Measurements from ENCODE around the gene SMOC2.
"Not testable (repeated sequence)": the region's sequence is repeated elsewhere in the genome, so short reads cannot be mapped to it uniquely, and the experiment has no call there.

The SMOC2 gene

GRCh38 chr6:168666699-168667427 lies 225.9 kb downstream of the SMOC2 start:
- DNase-seq = peak; percentile 9

GRCh38 chr6:168667428-168667805 lies 226.4 kb downstream of the SMOC2 start:
- DNase-seq = no peak

GRCh38 chr6:168670401-168670985 lies 229.5 kb downstream of the SMOC2 start:
- no peak for DNase-seq

GRCh38 chr6:168671028-168671862 lies 230.3 kb downstream of the SMOC2 start:
- peak; percentile 20 for DNase-seq

GRCh38 chr6:168671863-168672546 lies 231.0 kb downstream of the SMOC2 start:
- DNase-seq = no peak

GRCh38 chr6:168674595-168674994 lies 233.6 kb downstream of the SMOC2 start:
- no peak for DNase-seq

GRCh38 chr6:168675375-168675774 lies 234.4 kb downstream of the SMOC2 start:
- DNase-seq = no peak

- DNase-seq = no peak
Measured at GRCh38 chr6:168675933-168676551, 235.1 kb downstream of the SMOC2 start.

- DNase-seq = no peak
Measured at GRCh38 chr6:168676552-168677322, 235.8 kb downstream of the SMOC2 start.

- not testable (repeated sequence) for DNase-seq
Measured at GRCh38 chr6:168677323-168677781, 236.4 kb downstream of the SMOC2 start.

- DNase-seq = peak; percentile 29
Measured at GRCh38 chr6:168678077-168678476, 237.1 kb downstream of the SMOC2 start.

- DNase-seq = peak; percentile 9
Measured at GRCh38 chr6:168678588-168678987, 237.6 kb downstream of the SMOC2 start.

- DNase-seq = no peak
Measured at GRCh38 chr6:168681748-168682147, 240.8 kb downstream of the SMOC2 start.

GRCh38 chr6:168683621-168684020 lies 242.6 kb downstream of the SMOC2 start:
- peak; percentile 45 for DNase-seq

- DNase-seq = peak; percentile 6
Measured at GRCh38 chr6:168684471-168684870, 243.5 kb downstream of the SMOC2 start.

GRCh38 chr6:168684906-168685305 lies 243.9 kb downstream of the SMOC2 start:
- no peak for DNase-seq

- peak; percentile 7 for DNase-seq
Measured at GRCh38 chr6:168686029-168686738, 245.2 kb downstream of the SMOC2 start.

GRCh38 chr6:168686831-168687730 lies 246.1 kb downstream of the SMOC2 start:
- DNase-seq = peak; percentile 8

GRCh38 chr6:168690271-168690670 lies 249.3 kb downstream of the SMOC2 start:
- peak; percentile 1 for DNase-seq

- peak; percentile 15 for DNase-seq
Measured at GRCh38 chr6:168691774-168692173, 250.8 kb downstream of the SMOC2 start.

Measured in right hindlimb (tissue), 1 donor.